Trophoblast cell (in vitro differentiated cells and primary cell): ENCODE measurements around the gene TRAPPC6A.

ENCODE experiments used
- DNase-seq, 2 donors: peaks; one replicate each; pipeline ENCODE4 v3.0.0-alpha.2; 2016
- H2AFZ ChIP-seq: 2 replicates; pipeline ENCODE4 v1.6.1; 2013; ENCODE audit warnings: low read length, moderate library complexity, mild to moderate bottlenecking; ENCODE audit not compliant: insufficient read depth, poor library complexity
- H2AK5ac ChIP-seq: 2 replicates; pipeline ENCODE4 v1.6.1; 2013; ENCODE audit warnings: mild to moderate bottlenecking, low read length
- H2BK120ac ChIP-seq: 2 replicates; pipeline ENCODE4 v1.6.1; 2013; ENCODE audit warnings: low read length, mild to moderate bottlenecking, moderate library complexity; ENCODE audit not compliant: insufficient read depth, poor library complexity
- H2BK12ac ChIP-seq: 2 replicates; pipeline ENCODE4 v1.6.1; 2013; ENCODE audit warnings: mild to moderate bottlenecking, low read length, moderate library complexity
- H2BK5ac ChIP-seq: 2 replicates; pipeline ENCODE4 v1.6.1; 2013; ENCODE audit warnings: low read length, low read depth, moderate library complexity, mild to moderate bottlenecking; ENCODE audit not compliant: poor library complexity
- H3K14ac ChIP-seq: 2 replicates; pipeline ENCODE4 v1.6.1; 2013; ENCODE audit warnings: mild to moderate bottlenecking, low read length
- H3K18ac ChIP-seq: 2 replicates; pipeline ENCODE4 v1.6.1; 2013; ENCODE audit warnings: mild to moderate bottlenecking, low read length
- H3K23ac ChIP-seq: 2 replicates; pipeline ENCODE4 v1.6.1; 2013; ENCODE audit warnings: low read length
- H3K27ac ChIP-seq: 2 replicates; pipeline ENCODE4 v1.5.1; 2013; ENCODE audit warnings: low read depth, mild to moderate bottlenecking, inconsistent platforms, low read length, moderate library complexity
- H3K27me3 ChIP-seq: 2 replicates; pipeline ENCODE4 v1.6.1; 2013; ENCODE audit warnings: inconsistent platforms, mild to moderate bottlenecking, low read length, moderate library complexity; ENCODE audit not compliant: insufficient read depth
- H3K36me3 ChIP-seq, 2 experiments: 1 replicate in 1 of 2; 2 replicates in 1 of 2; pipeline ENCODE4 v1.6.1; 2013; ENCODE audit warnings: low read length in 2 of 2, mild to moderate bottlenecking in 2 of 2, moderate library complexity in 1 of 2; ENCODE audit not compliant: insufficient read depth in 2 of 2, control insufficient read depth in 1 of 2
- H3K4ac ChIP-seq: 2 replicates; pipeline ENCODE4 v1.6.1; 2013; ENCODE audit warnings: low read depth, mild to moderate bottlenecking, low read length, moderate library complexity
- H3K4me1 ChIP-seq, 2 experiments: 1 replicate in 1 of 2; 2 replicates in 1 of 2; pipeline ENCODE4 v1.6.1; 2013; ENCODE audit warnings: low read length in 2 of 2, mild to moderate bottlenecking in 2 of 2, moderate library complexity in 1 of 2; ENCODE audit not compliant: insufficient read depth in 2 of 2, control insufficient read depth in 1 of 2
- H3K4me2 ChIP-seq: 2 replicates; pipeline ENCODE4 v1.6.1; 2013; ENCODE audit warnings: inconsistent platforms, mild to moderate bottlenecking, low read length, moderate library complexity
- H3K4me3 ChIP-seq: 2 replicates; pipeline ENCODE4 v1.5.1; 2013; ENCODE audit warnings: mild to moderate bottlenecking, low read depth, low read length, inconsistent platforms
- H3K79me1 ChIP-seq: one replicate; pipeline ENCODE4 v1.6.1; 2013; ENCODE audit warnings: low read length
- H3K79me2 ChIP-seq: 2 replicates; pipeline ENCODE4 v1.6.1; 2013; ENCODE audit warnings: low read length, mild to moderate bottlenecking; ENCODE audit not compliant: control insufficient read depth, insufficient read depth, poor library complexity
- H3K9ac ChIP-seq: 2 replicates; pipeline ENCODE4 v1.6.1; 2013; ENCODE audit warnings: mild to moderate bottlenecking, low read length
- H3K9me3 ChIP-seq: 2 replicates; pipeline ENCODE4 v1.6.1; 2013; ENCODE audit warnings: low read depth, mild to moderate bottlenecking, control low read depth, inconsistent platforms, low read length; ENCODE audit not compliant: insufficient read depth
- H4K12ac ChIP-seq: 2 replicates; pipeline ENCODE4 v1.6.1; 2013; ENCODE audit warnings: low read depth, mild to moderate bottlenecking, low read length, moderate library complexity
- H4K8ac ChIP-seq: 2 replicates; pipeline ENCODE4 v1.6.1; 2013; ENCODE audit warnings: low read depth, mild to moderate bottlenecking, low read length, moderate library complexity
- H4K91ac ChIP-seq: one replicate; pipeline ENCODE4 v1.6.1; 2013; ENCODE audit warnings: low read depth, mild to moderate bottlenecking, low read length, moderate library complexity
- WGBS: extraction: QIAGEN DNeasy Blood & Tissue Kit; methylation state at CpG from one replicate; pipeline ENCODE4 v1.1.7; 2013; ENCODE audit warnings: missing lambda C conversion rate; ENCODE audit not compliant: insufficient read length, insufficient coverage; ENCODE audit errors: extremely low coverage; 5-methylcytosine and 5-hydroxymethylcytosine counted together

TRAPPC6A gene

GRCh38 chr19:45123440-45123850, 54.6 kb downstream of the TRAPPC6A start:
- Histone ChIP-seq H3K79me2 (peaks cover 8% of the 10 kb centered on the region), H4K12ac (no peak overlapping the region), H2AFZ (no peak overlapping the region), H2BK120ac (no peak overlapping the region), H3K4me3 (no peak overlapping the region), H4K91ac (no peak overlapping the region), H2BK12ac (no peak overlapping the region), H2BK5ac (no peak overlapping the region), H3K23ac (no peak overlapping the region), H2AK5ac (no peak overlapping the region), H3K14ac (no peak overlapping the region), H3K18ac (no peak overlapping the region), H3K9me3 (no peaks in the 10 kb centered on the region), H4K8ac (no peak overlapping the region), H3K9ac (no peak overlapping the region), H3K4me1 (peaks cover 27 to 31% of the 10 kb centered on the region in 2 experiments), H3K27me3 (no peaks in the 10 kb centered on the region), H3K4me2 (peak overlapping the region; percentile 17), H3K27ac (no peak overlapping the region), H3K79me1 (no peaks in the 10 kb centered on the region), H3K36me3 (no peaks in the 10 kb centered on the region), H3K4ac (no peak overlapping the region)
- no CpG with 5 or more reads among the region's 9 CpGs for WGBS
- peak; percentile 94 to 96 for DNase-seq

- Histone ChIP-seq H2BK5ac (no peak overlapping the region), H3K36me3 (no peaks in the 10 kb centered on the region), H3K23ac (no peak overlapping the region), H3K4me3 (no peak overlapping the region), H3K4me1 (peaks cover 27 to 31% of the 10 kb centered on the region in 2 experiments), H2BK12ac (no peak overlapping the region), H3K9ac (no peak overlapping the region), H3K18ac (peak overlapping the region; percentile 41), H2AK5ac (no peak overlapping the region), H3K79me1 (no peaks in the 10 kb centered on the region), H3K27ac (no peak overlapping the region), H3K4ac (no peak overlapping the region), H3K9me3 (no peaks in the 10 kb centered on the region), H3K4me2 (no peak overlapping the region), H3K27me3 (no peaks in the 10 kb centered on the region), H4K12ac (no peak overlapping the region), H4K8ac (no peak overlapping the region), H2AFZ (no peak overlapping the region), H2BK120ac (no peak overlapping the region), H4K91ac (no peak overlapping the region), H3K79me2 (peaks cover 8% of the 10 kb centered on the region), H3K14ac (no peak overlapping the region)
- DNase-seq: no peak
- no CpG with 5 or more reads among the region's 6 CpGs for WGBS
Observed at GRCh38 chr19:45122832-45123231, 55.2 kb downstream of the TRAPPC6A start.

- no peak overlapping the region for H2AFZ ChIP-seq
- H3K9me3 ChIP-seq: no peaks in the 10 kb centered on the region
- no CpG with 5 or more reads among the region's 11 CpGs for WGBS
- H3K36me3 ChIP-seq: no peaks in the 10 kb centered on the region
- no peak overlapping the region for H3K23ac ChIP-seq
- H2BK120ac ChIP-seq: no peak overlapping the region
- H3K14ac ChIP-seq: no peak overlapping the region
- no peak overlapping the region for H3K4me2 ChIP-seq
- H3K4ac ChIP-seq: no peak overlapping the region
- no peak overlapping the region for H4K91ac ChIP-seq
- H3K27ac ChIP-seq: no peak overlapping the region
- H2BK12ac ChIP-seq: no peak overlapping the region
- H3K18ac ChIP-seq: peak overlapping the region; percentile 42
- H3K9ac ChIP-seq: no peak overlapping the region
- no peaks in the 10 kb centered on the region for H3K27me3 ChIP-seq
- H2AK5ac ChIP-seq: no peak overlapping the region
- no peak overlapping the region for H3K4me3 ChIP-seq
- H4K12ac ChIP-seq: no peak overlapping the region
- H3K79me2 ChIP-seq: peaks cover 8% of the 10 kb centered on the region
- DNase-seq: peak; percentile 24 to 65
- no peak overlapping the region for H4K8ac ChIP-seq
- peaks cover 32 to 37% of the 10 kb centered on the region in 2 experiments for H3K4me1 ChIP-seq
- H2BK5ac ChIP-seq: no peak overlapping the region
- H3K79me1 ChIP-seq: no peaks in the 10 kb centered on the region
Observed at GRCh38 chr19:45121827-45122345, 56.2 kb downstream of the TRAPPC6A start.

GRCh38 chr19:45119582-45119981, 58.5 kb downstream of the TRAPPC6A start:
- Histone ChIP-seq H3K23ac (no peak overlapping the region), H3K27ac (no peak overlapping the region), H3K4me1 (peaks cover 32 to 43% of the 10 kb centered on the region in 2 experiments), H3K79me2 (peaks cover 10% of the 10 kb centered on the region), H3K4ac (no peak overlapping the region), H3K36me3 (no peaks in the 10 kb centered on the region), H4K8ac (no peak overlapping the region), H4K91ac (no peak overlapping the region), H3K4me3 (no peak overlapping the region), H3K79me1 (no peaks in the 10 kb centered on the region), H2BK120ac (no peak overlapping the region), H3K27me3 (no peaks in the 10 kb centered on the region), H2AK5ac (no peak overlapping the region), H2BK12ac (no peak overlapping the region), H3K9ac (no peak overlapping the region), H2AFZ (no peak overlapping the region), H3K9me3 (no peaks in the 10 kb centered on the region), H3K14ac (no peak overlapping the region), H3K18ac (no peak overlapping the region), H4K12ac (no peak overlapping the region), H2BK5ac (no peak overlapping the region), H3K4me2 (no peak overlapping the region)
- no CpG with 5 or more reads among the region's 6 CpGs for WGBS
- no peak for DNase-seq
